ENCODE measurements around the gene HRH2. TPM values are rescaled to one million over a fixed set of nuclear protein-coding genes. Genes with fewer than 3 reads are reported as not detected.
"Not testable (repeated sequence)": the region's sequence is repeated elsewhere in the genome, so short reads cannot be mapped to it uniquely, and the experiment has no call there.

The HRH2 gene
- total RNA-seq, 2 experiments from 2014 or later: 2.9 to 3.4 TPM

GRCh38 chr5:175751369-175751768, 93.5 kb downstream of the HRH2 start:
- Mint-ChIP-seq H3K4me3 (no peak overlapping the region), H3K9me3 (no peaks in the 10 kb centered on the region), H3K27me3 (peaks cover 81% of the 10 kb centered on the region), H3K4me1 (ENCODE audit: low read depth) (no peaks in the 10 kb centered on the region), H3K27ac (no peak overlapping the region), H3K36me3 (ENCODE audit: low read depth) (no peaks in the 10 kb centered on the region)
- no peaks in the 10 kb centered on the region for H3K4me1 ChIP-seq (ENCODE audit: insufficient read depth, low read length)
- no peak for DNase-seq
- no peak overlapping the region for H3K27ac ChIP-seq (ENCODE audit: low read depth in 1 of 2, low read length in 2 of 2)
- CTCF ChIA-PET: no interaction called here
- no peak overlapping the region for H3K4me3 ChIP-seq (ENCODE audit: low read length)
- POLR2A ChIA-PET: no interaction called here
- intact Hi-C loops (cut with DNase I, micrococcal nuclease): no loop called here
- no peak for TF ChIP-seq CTCF (IDR thresholded peaks at IDR 0.05)
- peaks cover 19 to 25% of the 10 kb centered on the region in 2 experiments for H3K27me3 ChIP-seq (ENCODE audit: control insufficient read depth in 1 of 2, insufficient read depth in 2 of 2, low read length in 2 of 2)
- no peaks in the 10 kb centered on the region for H3K9me3 ChIP-seq (ENCODE audit: control insufficient read depth in 1 of 2, insufficient read depth in 1 of 2, low read length in 2 of 2)
- no peaks in the 10 kb centered on the region for H3K36me3 ChIP-seq (ENCODE audit: insufficient read depth, low read length)
- no peak for ATAC-seq (ENCODE audit: poor library complexity)

DNA sequence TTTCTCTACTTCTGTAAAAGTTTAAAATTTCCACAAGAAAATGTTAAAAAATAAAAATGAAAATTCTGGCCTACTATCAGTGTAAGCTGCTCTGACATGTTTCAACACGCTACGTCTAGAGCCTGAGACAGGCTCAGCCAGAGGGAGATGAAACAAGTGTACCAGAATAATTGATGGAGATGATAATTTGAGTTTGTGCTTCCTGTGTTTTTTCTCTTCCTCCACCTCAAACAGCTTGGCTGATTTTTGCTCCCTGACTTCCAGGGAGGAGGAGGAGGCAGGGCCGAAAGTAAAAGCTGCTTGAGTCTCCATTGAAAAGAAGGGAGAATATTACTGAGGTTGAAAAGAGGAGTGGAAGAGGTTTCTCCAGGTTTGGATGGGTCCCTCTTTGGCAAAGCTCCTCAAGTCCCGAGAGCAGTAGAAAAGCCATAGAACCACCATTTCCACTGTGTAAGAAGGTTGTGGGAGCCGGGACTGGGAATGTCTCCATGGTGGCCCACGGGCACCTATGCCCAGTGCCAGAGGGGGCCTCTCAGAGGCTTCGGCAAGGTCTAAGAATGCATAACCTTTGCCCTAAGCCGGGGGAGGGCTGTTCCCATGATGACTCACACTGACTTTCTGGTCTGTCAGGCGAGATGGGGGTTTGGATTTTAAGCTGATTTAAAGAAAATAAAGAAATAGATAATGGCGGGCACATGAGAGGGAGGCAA, 95.1 kb downstream of the HRH2 start:
- Histone ChIP-seq H3K4me3 (ENCODE audit: low read length) (no peak overlapping the region), H3K9me3 (ENCODE audit: control insufficient read depth in 1 of 2, insufficient read depth in 1 of 2, low read length in 2 of 2) (no peaks in the 10 kb centered on the region), H3K4me1 (ENCODE audit: insufficient read depth, low read length) (no peaks in the 10 kb centered on the region), H3K27me3 (ENCODE audit: control insufficient read depth in 1 of 2, insufficient read depth in 2 of 2, low read length in 2 of 2) (peaks cover 25 to 29% of the 10 kb centered on the region in 2 experiments), H3K36me3 (ENCODE audit: insufficient read depth, low read length) (no peaks in the 10 kb centered on the region), H3K27ac (ENCODE audit: low read depth in 1 of 2, low read length in 2 of 2) (no peak overlapping the region)
- no peak for TF ChIP-seq CTCF (IDR thresholded peaks at IDR 0.05)
- ChIA-PET POLR2A (no interaction called here), CTCF (no interaction called here)
- no peak for DNase-seq
- Mint-ChIP-seq H3K27me3 (peaks cover 71% of the 10 kb centered on the region), H3K36me3 (ENCODE audit: low read depth) (no peaks in the 10 kb centered on the region), H3K9me3 (no peaks in the 10 kb centered on the region), H3K4me1 (ENCODE audit: low read depth) (no peaks in the 10 kb centered on the region), H3K27ac (no peak overlapping the region), H3K4me3 (no peak overlapping the region)
- no peak for ATAC-seq (ENCODE audit: poor library complexity)
- intact Hi-C loops (cut with DNase I, micrococcal nuclease): no loop called here

DNA sequence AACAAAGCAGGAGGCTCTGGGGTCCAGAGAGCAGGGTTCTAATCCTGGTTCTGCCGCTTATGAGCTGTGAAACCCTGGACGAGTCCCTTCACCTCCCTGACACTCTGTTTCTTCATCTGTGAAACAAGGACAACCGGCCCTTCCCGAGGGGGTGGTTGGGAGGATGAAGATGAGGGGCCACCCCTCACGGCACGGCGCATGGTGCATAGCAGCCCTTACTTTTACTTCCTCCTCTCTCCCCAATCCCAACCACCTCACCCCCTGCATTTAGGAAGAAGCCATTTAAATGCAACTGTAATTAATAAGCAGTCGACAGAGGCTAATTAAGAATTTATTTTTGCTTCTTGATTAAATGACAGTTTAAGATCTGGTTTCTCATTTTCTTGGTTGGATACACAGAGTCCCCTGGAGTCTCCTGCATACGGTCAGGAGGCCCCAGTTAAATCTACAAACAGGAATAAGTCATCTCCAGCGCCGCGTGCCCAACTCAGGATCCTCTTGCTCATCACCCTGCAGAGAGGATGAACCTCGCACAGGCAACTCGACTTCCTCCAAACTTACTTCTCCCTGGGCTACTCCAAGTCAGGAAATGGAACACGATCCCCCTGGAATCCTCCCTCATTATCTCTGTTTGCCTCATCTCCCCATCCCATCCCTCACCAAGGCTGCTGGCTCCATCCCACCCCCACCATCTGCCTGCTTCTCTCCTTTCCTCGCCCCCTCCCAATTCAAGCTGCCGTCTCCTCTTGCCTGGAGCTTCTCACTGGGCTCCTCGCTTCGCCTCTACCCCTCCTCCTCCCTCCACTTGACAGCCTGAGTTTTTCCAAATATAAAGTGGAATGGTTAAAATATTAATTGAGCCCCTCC, 95.9 kb downstream of the HRH2 start:
- Mint-ChIP-seq H3K4me1 (ENCODE audit: low read depth) (no peaks in the 10 kb centered on the region), H3K27ac (no peak overlapping the region), H3K36me3 (ENCODE audit: low read depth) (no peaks in the 10 kb centered on the region), H3K4me3 (no peak overlapping the region), H3K27me3 (peaks cover 66% of the 10 kb centered on the region), H3K9me3 (no peaks in the 10 kb centered on the region)
- intact Hi-C loops (cut with DNase I, micrococcal nuclease): no loop called here
- H3K27ac ChIP-seq (ENCODE audit: low read depth in 1 of 2, low read length in 2 of 2): no peak overlapping the region
- no peak for DNase-seq
- ATAC-seq (ENCODE audit: poor library complexity): no peak
- peaks cover 25 to 29% of the 10 kb centered on the region in 2 experiments for H3K27me3 ChIP-seq (ENCODE audit: control insufficient read depth in 1 of 2, insufficient read depth in 2 of 2, low read length in 2 of 2)
- H3K9me3 ChIP-seq (ENCODE audit: control insufficient read depth in 1 of 2, insufficient read depth in 1 of 2, low read length in 2 of 2): no peaks in the 10 kb centered on the region
- ChIA-PET POLR2A (no interaction called here), CTCF (no interaction called here)
- H3K36me3 ChIP-seq (ENCODE audit: insufficient read depth, low read length): no peaks in the 10 kb centered on the region
- no peak overlapping the region for H3K4me3 ChIP-seq (ENCODE audit: low read length)
- no peak for TF ChIP-seq CTCF (IDR thresholded peaks at IDR 0.05)
- H3K4me1 ChIP-seq (ENCODE audit: insufficient read depth, low read length): no peaks in the 10 kb centered on the region

GRCh38 chr5:175759991-175760390, 102.1 kb downstream of the HRH2 start:
- H3K36me3 ChIP-seq (ENCODE audit: insufficient read depth, low read length); H3K9me3 Mint-ChIP-seq; H3K36me3 Mint-ChIP-seq (ENCODE audit: low read depth); H3K27ac Mint-ChIP-seq; H3K4me1 Mint-ChIP-seq (ENCODE audit: low read depth); intact Hi-C loops (cut with DNase I, micrococcal nuclease); DNase-seq; POLR2A ChIA-PET; H3K4me3 Mint-ChIP-seq; H3K4me3 ChIP-seq (ENCODE audit: low read length); H3K27ac ChIP-seq (ENCODE audit: low read depth in 1 of 2, low read length in 2 of 2); CTCF ChIA-PET; H3K4me1 ChIP-seq (ENCODE audit: insufficient read depth, low read length); ATAC-seq (ENCODE audit: poor library complexity): not testable (repeated sequence)
- peaks cover 41% of the 10 kb centered on the region for H3K27me3 Mint-ChIP-seq
- Histone ChIP-seq H3K9me3 (ENCODE audit: control insufficient read depth in 1 of 2, insufficient read depth in 1 of 2, low read length in 2 of 2) (peaks cover 0 to 12% of the 10 kb centered on the region in 2 experiments), H3K27me3 (ENCODE audit: control insufficient read depth in 1 of 2, insufficient read depth in 2 of 2, low read length in 2 of 2) (peaks cover 7 to 10% of the 10 kb centered on the region in 2 experiments)
